IMR-90 (cell line): ENCODE data around the gene GTF3C1. TPM values are rescaled to one million over a fixed set of nuclear protein-coding genes. Genes with fewer than 3 reads are reported as not detected.

Experiments used
- ATAC-seq: fragments of 200-7000 bp; cut with Tn5 transposase; 2 replicates; pipeline ENCODE4 v1.9.1; 2020; ENCODE audit warnings: low read depth, mild to moderate bottlenecking, moderate library complexity
- BruUV-seq: library from RNA; stranded (reverse); fragments of 400-500 nt; replicated peaks from 2 replicates; lab custom pipeline; 2021; lab: Mats Ljungman, UMichigan
- CTCF ChIA-PET: fragments of 300-600 bp; formaldehyde crosslinking; extraction: SDS; loops from one replicate; lab custom pipeline; 2021; ENCODE audit warnings: antibody characterized with exemption; lab: Yijun Ruan, JAX
- POLR2A ChIA-PET: fragments of 300-600 bp; sonication (Branson Sonifier 250); formaldehyde crosslinking; loops from one replicate; lab custom pipeline; 2022; ENCODE audit warnings: antibody characterized with exemption; ENCODE audit not compliant: unreplicated experiment; lab: Charles Lee
- DNase-seq: peaks from one replicate; pipeline ENCODE4 v3.0.0; 2013
- H2AFZ ChIP-seq: replicated peaks from 2 replicates; pipeline ENCODE3; 2013; ENCODE audit warnings: low read length, mild to moderate bottlenecking; ENCODE audit not compliant: poor library complexity
- H2AK5ac ChIP-seq: 2 replicates; pipeline ENCODE4 v1.6.1; 2013; ENCODE audit warnings: low read depth, low read length, inconsistent platforms
- H2AK9ac ChIP-seq: replicated peaks from 2 replicates; pipeline ENCODE3; 2013; ENCODE audit warnings: mild to moderate bottlenecking, low read depth, low read length, moderate library complexity; ENCODE audit not compliant: poor library complexity
- H2BK120ac ChIP-seq: 2 replicates; pipeline ENCODE4 v1.6.1; 2013; ENCODE audit warnings: low read depth, low read length, inconsistent platforms
- H2BK15ac ChIP-seq: 3 replicates; pipeline ENCODE4 v1.6.1; 2013; ENCODE audit warnings: low read depth, low read length, inconsistent platforms
- H2BK20ac ChIP-seq: 2 replicates; pipeline ENCODE4 v1.6.1; 2013; ENCODE audit warnings: low read depth, mild to moderate bottlenecking, inconsistent platforms, low read length, moderate library complexity
- H2BK5ac ChIP-seq: 2 replicates; pipeline ENCODE4 v1.6.1; 2013; ENCODE audit warnings: mild to moderate bottlenecking, low read depth, low read length, inconsistent platforms; ENCODE audit not compliant: poor library complexity, severe bottlenecking
- H3K14ac ChIP-seq: replicated peaks from 2 replicates; pipeline ENCODE4 v1.6.1; 2013; ENCODE audit warnings: low read depth, low read length, inconsistent platforms
- H3K18ac ChIP-seq: 2 replicates; pipeline ENCODE4 v1.6.1; 2013; ENCODE audit warnings: low read depth, low read length, control low read depth
- H3K23ac ChIP-seq: 2 replicates; pipeline ENCODE4 v1.6.1; 2013; ENCODE audit warnings: low read depth, low read length, inconsistent platforms
- H3K27ac ChIP-seq: 2 replicates; pipeline ENCODE4 v1.5.1; 2013; ENCODE audit warnings: mild to moderate bottlenecking, control low read depth, low read length; ENCODE audit not compliant: insufficient read depth
- H3K27me3 ChIP-seq: 2 replicates; pipeline ENCODE4 v1.6.1; 2013; ENCODE audit warnings: low read length; ENCODE audit not compliant: control insufficient read depth, insufficient read depth
- H3K36me3 ChIP-seq: 2 replicates; pipeline ENCODE4 v1.6.1; 2013; ENCODE audit warnings: low read length, mixed read lengths; ENCODE audit not compliant: control insufficient read depth, insufficient read depth
- H3K4ac ChIP-seq: 2 replicates; pipeline ENCODE4 v1.6.1; 2013; ENCODE audit warnings: low read depth, low read length, inconsistent platforms
- H3K4me1 ChIP-seq: 2 replicates; pipeline ENCODE4 v1.6.1; 2013; ENCODE audit warnings: low read length, mixed read lengths; ENCODE audit not compliant: control insufficient read depth, insufficient read depth
- H3K4me2 ChIP-seq: 2 replicates; pipeline ENCODE4 v1.6.1; 2013; ENCODE audit warnings: low read depth, mild to moderate bottlenecking, control low read depth, low read length, moderate library complexity
- H3K4me3 ChIP-seq: 2 replicates; pipeline ENCODE4 v1.5.1; 2013; ENCODE audit warnings: low read depth, mild to moderate bottlenecking, control low read depth, low read length, moderate library complexity; ENCODE audit not compliant: insufficient read depth
- H3K56ac ChIP-seq: 2 replicates; pipeline ENCODE4 v1.6.1; 2013; ENCODE audit warnings: low read length, inconsistent platforms; ENCODE audit not compliant: insufficient read depth; ENCODE audit errors: extremely low read depth
- H3K79me1 ChIP-seq, 2 experiments: 2 replicates each; pipeline ENCODE4 v1.6.1; 2013; ENCODE audit warnings: low read length in 2 of 2, inconsistent platforms in 1 of 2, low read depth in 1 of 2
- H3K9ac ChIP-seq: 2 replicates; pipeline ENCODE4 v1.6.1; 2013; ENCODE audit warnings: low read depth, low read length, control low read depth
- H3K9me1 ChIP-seq: 2 replicates; pipeline ENCODE4 v1.6.1; 2013; ENCODE audit warnings: low read length, inconsistent platforms; ENCODE audit not compliant: insufficient read depth
- H3K9me3 ChIP-seq: 2 replicates; pipeline ENCODE4 v1.6.1; 2013; ENCODE audit warnings: low read length; ENCODE audit not compliant: control insufficient read depth, insufficient read depth
- H4K20me1 ChIP-seq: 2 replicates; pipeline ENCODE4 v1.6.1; 2013; ENCODE audit warnings: low read length, inconsistent platforms; ENCODE audit not compliant: insufficient read depth
- H4K5ac ChIP-seq: 2 replicates; pipeline ENCODE4 v1.6.1; 2013; ENCODE audit warnings: mild to moderate bottlenecking, low read depth, low read length, control low read depth
- H4K8ac ChIP-seq, 2 experiments: 2 replicates each; pipeline ENCODE4 v1.6.1; 2013; ENCODE audit warnings: low read depth in 2 of 2, low read length in 2 of 2, control low read depth in 1 of 2, inconsistent platforms in 1 of 2
- H4K91ac ChIP-seq: 2 replicates; pipeline ENCODE4 v1.6.1; 2013; ENCODE audit warnings: low read depth, low read length, inconsistent platforms; ENCODE audit not compliant: insufficient read depth
- BHLHE40 ChIP-seq: fragments of 150-350 bp; IDR thresholded peaks from 2 replicates; pipeline ENCODE4 v1.6.1; 2016; ENCODE audit warnings: mild to moderate bottlenecking, low read depth, low read length
- CHD1 ChIP-seq: IDR thresholded peaks from 2 replicates; pipeline ENCODE4 v1.6.1; 2012; ENCODE audit warnings: low read depth, low read length, improper control_type of control experiment
- CTCF ChIP-seq: conservative IDR thresholded peaks from 2 replicates; pipeline ENCODE4 v1.5.1; 2012; ENCODE audit warnings: mild to moderate bottlenecking, low read depth, low read length, improper control_type of control experiment
- MAFK ChIP-seq: IDR thresholded peaks from 2 replicates; pipeline ENCODE4 v1.6.1; 2012; ENCODE audit warnings: low read depth, low read length, improper control_type of control experiment
- MAZ ChIP-seq: IDR thresholded peaks from 2 replicates; pipeline ENCODE4 v1.6.1; 2012; ENCODE audit warnings: low read depth, mild to moderate bottlenecking, low read length, improper control_type of control experiment, moderate library complexity, borderline replicate concordance
- USF2 ChIP-seq: fragments of 150-350 bp; IDR thresholded peaks from 2 replicates; pipeline ENCODE4 v1.6.1; 2017; ENCODE audit warnings: mild to moderate bottlenecking, antibody characterized with exemption, low read length, low read depth
- WGBS, 2 experiments: methylation state at CpG; one replicate each; pipeline versions ENCODE4 v1.1.5 to v1.1.7; 2013; ENCODE audit warnings: missing lambda C conversion rate in 2 of 2; ENCODE audit not compliant: insufficient read length in 1 of 2; ENCODE audit errors: extremely low coverage in 2 of 2; 5-methylcytosine and 5-hydroxymethylcytosine counted together
- dilution Hi-C: fragments of 300-500 bp; cut with HindIII; formaldehyde crosslinking; loops from one replicate; pipeline ENCODE4 v1.14.3; 2018; ENCODE audit warnings: low sequenced_read_pairs; ENCODE audit not compliant: unreplicated experiment
- in situ Hi-C: fragments of 300-500 bp; cut with MboI; formaldehyde crosslinking; loops from 3 replicates; pipeline ENCODE4 v1.14.3; 2019; ENCODE audit warnings: low sequenced_read_pairs, inconsistent platforms, mixed read lengths
- intact Hi-C: fragments of 100-400 bp; cut with micrococcal nuclease; formaldehyde crosslinking; loops from 2 replicates; pipeline ENCODE4 v1.10.0; 2022
- polyA plus RNA-seq, 3 experiments: library from polyadenylated mRNA; depleted of rRNA; stranded (reverse); fragments of >200 nt; gene quantifications; 2 replicates each; pipeline ENCODE4 v1.2.3, GENCODE V29; 2012; ENCODE audit warnings: low replicate concordance in 1 of 3
- total RNA-seq: library from RNA; depleted of rRNA; stranded (reverse); fragments of >200 nt; gene quantifications from 2 replicates; pipeline ENCODE4 v1.2.3, GENCODE V29; 2012

GTF3C1 gene
- total and polyA plus RNA-seq, 2 of the 4 experiments (the other 2 are of a cell fraction): 50.8 to 68.1 TPM

DNA sequence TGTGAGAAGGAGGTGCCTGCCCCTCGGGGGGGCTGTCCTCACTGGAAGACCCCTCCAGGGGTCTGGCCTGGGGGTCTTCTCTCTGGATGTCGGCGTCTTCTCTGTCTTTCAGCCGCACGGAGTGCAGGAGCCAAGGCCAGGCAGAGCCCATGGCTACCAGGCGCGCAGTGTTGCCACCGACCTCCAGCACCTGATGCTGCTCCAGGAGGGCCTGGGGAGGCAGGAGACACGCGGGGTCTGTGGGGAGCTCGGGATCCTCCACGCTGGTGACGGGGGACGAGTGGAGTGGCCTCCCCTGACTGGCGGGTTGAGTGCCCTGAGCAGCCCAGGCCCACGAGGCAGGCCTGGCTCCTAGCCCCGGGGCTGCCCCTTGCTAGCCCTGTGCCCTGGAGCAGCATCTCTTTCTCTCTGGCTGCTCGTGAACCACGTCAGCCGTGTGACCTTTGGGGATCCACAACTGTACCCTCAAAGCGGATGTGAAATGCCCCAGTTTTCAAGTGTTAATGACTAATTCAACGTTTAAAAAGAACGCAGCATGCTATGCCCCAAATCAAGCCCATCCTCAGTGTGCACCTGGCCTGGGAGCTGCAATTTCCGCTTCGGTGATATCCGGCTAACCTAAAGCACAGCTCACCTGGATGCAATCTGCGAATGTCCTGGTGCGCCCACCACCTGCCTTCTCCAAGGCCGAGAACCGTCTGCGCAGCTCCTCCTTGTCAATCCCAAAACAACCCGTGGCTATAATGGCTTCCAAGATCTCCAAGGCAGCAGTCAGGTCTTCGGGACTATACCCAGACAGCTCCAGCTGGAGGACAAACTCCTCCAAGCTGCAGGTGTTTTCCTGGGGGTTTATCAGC, 84.9 kb downstream of the GTF3C1 start:
- in situ Hi-C loops (loop anchor here (25.0 kb wide), 1 partner anchor 1628 kb away; no protein-coding TSS in a partner anchor), intact Hi-C loops (no loop called here), dilution Hi-C loops (no loop called here)
- Histone ChIP-seq H3K4me3 (no peak overlapping the region), H3K36me3 (peaks cover 85% of the 10 kb centered on the region), H4K20me1 (no peaks in the 10 kb centered on the region), H3K18ac (no peak overlapping the region), H2BK120ac (no peak overlapping the region), H2BK15ac (no peak overlapping the region), H2AK5ac (no peak overlapping the region), H2BK5ac (no peak overlapping the region), H3K4ac (no peak overlapping the region), H3K23ac (no peak overlapping the region), H3K79me1 (peaks cover 0 to 5% of the 10 kb centered on the region in 2 experiments; a peak in 1 of 4 replicates), H3K14ac (no peak overlapping the region), H4K91ac (no peak overlapping the region), H3K4me1 (peaks cover 4% of the 10 kb centered on the region), H3K56ac (no peak overlapping the region), H3K27ac (no peak overlapping the region), H2BK20ac (no peak overlapping the region), H3K27me3 (no peaks in the 10 kb centered on the region), H3K9ac (no peak overlapping the region), H4K8ac (no peak overlapping the region), H2AFZ (no peak overlapping the region), H4K5ac (no peak overlapping the region), H3K4me2 (no peak overlapping the region), H3K9me3 (peaks cover 5% of the 10 kb centered on the region), H2AK9ac (no peak overlapping the region), H3K9me1 (no peaks in the 10 kb centered on the region)
- no peak for ATAC-seq
- DNase-seq: no peak
- TF ChIP-seq MAZ (no peak), BHLHE40 (no peak), CTCF (no peak), USF2 (no peak), CHD1 (no peak), MAFK (no peak)
- WGBS, 2 experiments: 94% methylated on average over 19 of the region's 33 CpGs; no CpG with 5 or more reads in 1 of the 2 experiments
- ChIA-PET POLR2A (no interaction called here), CTCF (no interaction called here)
- no TSS peak for BruUV-seq
